Measurements from ENCODE around the gene NSUN5.
"Not testable (repeated sequence)": the region's sequence is repeated elsewhere in the genome, so short reads cannot be mapped to it uniquely, and the experiment has no call there.

Gene NSUN5

GRCh38 chr7:73301108-73301507 lies 7.5 kb downstream of the NSUN5 start:
- not testable (repeated sequence) for H3K9me3 ChIP-seq (ENCODE audit: control insufficient read depth in 5 of 5, low read length in 5 of 5); H3K27ac ChIP-seq (ENCODE audit: low read depth, low read length); H3K27me3 ChIP-seq (ENCODE audit: control insufficient read depth in 5 of 5, insufficient read depth in 4 of 5, low read length in 5 of 5); H3K4me1 ChIP-seq (ENCODE audit: control insufficient read depth in 5 of 5, insufficient read depth in 5 of 5, low read length in 5 of 5); H3K9ac ChIP-seq (ENCODE audit: low read length in 5 of 5); H3K4me3 ChIP-seq (ENCODE audit: low read depth in 1 of 5, low read length in 5 of 5)
- H3K36me3 ChIP-seq (ENCODE audit: control insufficient read depth in 5 of 5, insufficient read depth in 5 of 5, low read length in 5 of 5), result peaks cover 0 to 29% (median 24%) of the 10 kb centered on the region in 5 donors

DNA sequence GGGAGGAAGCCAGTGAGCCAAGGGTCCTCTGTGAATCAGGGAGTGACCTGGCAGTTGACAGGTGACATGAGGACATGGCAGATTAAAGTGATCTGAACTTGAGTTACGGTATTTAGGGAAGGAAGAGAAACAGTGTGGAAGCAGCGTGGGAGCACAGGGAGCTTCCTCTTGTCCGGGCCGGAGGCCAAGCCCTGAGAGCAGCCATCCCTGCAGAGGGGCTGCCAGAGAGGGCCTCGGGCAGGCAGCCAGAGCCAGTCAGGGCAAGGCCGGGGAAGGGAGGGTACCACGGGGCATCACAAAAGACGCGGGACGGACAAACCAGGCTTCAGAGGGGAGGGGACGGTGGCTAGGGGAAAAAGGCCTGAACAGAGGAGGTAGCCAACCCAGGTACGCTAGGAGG lies 8.8 kb downstream of the NSUN5 start:
- not testable (repeated sequence) for H3K9ac ChIP-seq (ENCODE audit: low read length in 5 of 5); H3K27me3 ChIP-seq (ENCODE audit: control insufficient read depth in 5 of 5, insufficient read depth in 4 of 5, low read length in 5 of 5); H3K4me1 ChIP-seq (ENCODE audit: control insufficient read depth in 5 of 5, insufficient read depth in 5 of 5, low read length in 5 of 5); H3K27ac ChIP-seq (ENCODE audit: low read depth, low read length); H3K9me3 ChIP-seq (ENCODE audit: control insufficient read depth in 5 of 5, low read length in 5 of 5); H3K4me3 ChIP-seq (ENCODE audit: low read depth in 1 of 5, low read length in 5 of 5)
- peaks cover 0 to 22% (median 19%) of the 10 kb centered on the region in 5 donors for H3K36me3 ChIP-seq (ENCODE audit: control insufficient read depth in 5 of 5, insufficient read depth in 5 of 5, low read length in 5 of 5)

DNA sequence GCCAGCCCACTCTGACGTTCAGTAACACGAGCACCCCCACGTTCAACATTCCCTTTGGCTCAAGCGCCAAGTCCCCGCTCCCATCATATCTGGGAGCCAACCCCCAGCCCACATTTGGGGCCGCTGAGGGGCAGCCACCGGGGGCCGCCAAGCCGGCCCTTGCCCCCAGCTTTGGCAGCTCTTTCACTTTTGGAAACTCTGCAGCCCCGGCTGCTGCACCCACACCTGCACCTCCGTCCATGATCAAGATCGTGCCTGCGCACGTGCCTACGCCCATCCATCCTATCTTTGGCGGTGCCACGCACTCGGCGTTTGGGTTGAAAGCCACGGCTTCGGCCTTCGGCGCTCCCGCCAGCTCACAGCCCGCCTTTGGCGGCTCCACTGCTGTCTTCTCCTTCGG lies 10.9 kb downstream of the NSUN5 start:
- H3K9ac ChIP-seq (ENCODE audit: low read length in 5 of 5); H3K4me1 ChIP-seq (ENCODE audit: control insufficient read depth in 5 of 5, insufficient read depth in 5 of 5, low read length in 5 of 5); H3K36me3 ChIP-seq (ENCODE audit: control insufficient read depth in 5 of 5, insufficient read depth in 5 of 5, low read length in 5 of 5); H3K27ac ChIP-seq (ENCODE audit: low read depth, low read length); H3K27me3 ChIP-seq (ENCODE audit: control insufficient read depth in 5 of 5, insufficient read depth in 4 of 5, low read length in 5 of 5); H3K4me3 ChIP-seq (ENCODE audit: low read depth in 1 of 5, low read length in 5 of 5); H3K9me3 ChIP-seq (ENCODE audit: control insufficient read depth in 5 of 5, low read length in 5 of 5): not testable (repeated sequence)

- H3K4me3 ChIP-seq (ENCODE audit: low read depth in 1 of 5, low read length in 5 of 5); H3K27ac ChIP-seq (ENCODE audit: low read depth, low read length); H3K9ac ChIP-seq (ENCODE audit: low read length in 5 of 5); H3K4me1 ChIP-seq (ENCODE audit: control insufficient read depth in 5 of 5, insufficient read depth in 5 of 5, low read length in 5 of 5); H3K36me3 ChIP-seq (ENCODE audit: control insufficient read depth in 5 of 5, insufficient read depth in 5 of 5, low read length in 5 of 5); H3K27me3 ChIP-seq (ENCODE audit: control insufficient read depth in 5 of 5, insufficient read depth in 4 of 5, low read length in 5 of 5); H3K9me3 ChIP-seq (ENCODE audit: control insufficient read depth in 5 of 5, low read length in 5 of 5): not testable (repeated sequence)
These were observed 11.4 kb downstream of the NSUN5 start for GRCh38 chr7:73297235-73297634.

DNA sequence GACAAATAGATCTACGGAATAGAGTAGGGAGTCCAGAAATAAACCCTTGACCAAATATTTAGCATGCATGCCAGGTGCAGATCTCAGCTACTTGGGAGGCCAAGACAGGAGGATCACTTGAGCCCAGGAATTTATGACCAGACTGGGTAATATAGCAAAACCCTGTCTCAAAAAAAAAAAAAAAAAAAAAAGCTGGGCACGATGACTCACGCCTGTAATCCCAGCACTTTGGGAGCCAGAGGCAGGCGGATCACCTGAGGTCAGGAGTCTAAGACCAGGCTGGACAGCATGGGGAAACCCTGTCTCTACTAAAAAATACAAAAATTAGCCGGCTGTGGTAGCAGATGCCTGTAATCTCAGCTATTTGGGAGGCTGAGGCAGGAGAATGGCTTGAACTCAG lies 31.4 kb downstream of the NSUN5 start:
- not testable (repeated sequence) for H3K27ac ChIP-seq (ENCODE audit: low read depth, low read length); H3K36me3 ChIP-seq (ENCODE audit: control insufficient read depth in 5 of 5, insufficient read depth in 5 of 5, low read length in 5 of 5); H3K4me3 ChIP-seq (ENCODE audit: low read depth in 1 of 5, low read length in 5 of 5); H3K9me3 ChIP-seq (ENCODE audit: control insufficient read depth in 5 of 5, low read length in 5 of 5); H3K9ac ChIP-seq (ENCODE audit: low read length in 5 of 5); H3K4me1 ChIP-seq (ENCODE audit: control insufficient read depth in 5 of 5, insufficient read depth in 5 of 5, low read length in 5 of 5); H3K27me3 ChIP-seq (ENCODE audit: control insufficient read depth in 5 of 5, insufficient read depth in 4 of 5, low read length in 5 of 5)

DNA sequence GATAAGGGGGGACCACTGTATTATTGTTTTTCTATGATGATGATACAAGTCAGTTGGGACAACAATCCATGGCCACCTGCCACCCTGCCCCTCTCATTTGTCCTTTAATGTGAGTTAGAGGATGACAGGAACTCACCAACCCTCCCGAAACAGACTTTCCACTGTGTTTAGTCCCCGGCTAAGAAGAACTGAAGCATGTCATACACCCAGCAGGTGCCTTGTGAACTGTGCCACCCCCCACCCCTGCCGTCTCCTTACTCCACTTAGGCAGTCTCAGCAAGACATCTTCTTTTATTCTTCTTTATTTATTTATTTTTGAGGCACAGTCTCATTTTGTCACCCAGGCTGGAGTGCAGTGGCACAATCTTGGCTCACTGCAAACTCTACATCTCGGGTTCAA lies 40.8 kb downstream of the NSUN5 start:
- not testable (repeated sequence) for H3K4me3 ChIP-seq (ENCODE audit: low read depth in 1 of 5, low read length in 5 of 5)

GRCh38 chr7:73266719-73267368 lies 41.8 kb downstream of the NSUN5 start:
- H3K4me3 ChIP-seq (ENCODE audit: low read depth in 1 of 5, low read length in 5 of 5); H3K36me3 ChIP-seq (ENCODE audit: control insufficient read depth in 5 of 5, insufficient read depth in 5 of 5, low read length in 5 of 5); H3K4me1 ChIP-seq (ENCODE audit: control insufficient read depth in 5 of 5, insufficient read depth in 5 of 5, low read length in 5 of 5); H3K27me3 ChIP-seq (ENCODE audit: control insufficient read depth in 5 of 5, insufficient read depth in 4 of 5, low read length in 5 of 5); H3K9me3 ChIP-seq (ENCODE audit: control insufficient read depth in 5 of 5, low read length in 5 of 5); H3K27ac ChIP-seq (ENCODE audit: low read depth, low read length); H3K9ac ChIP-seq (ENCODE audit: low read length in 5 of 5): not testable (repeated sequence)

More for the DNA sequence above, 40.8 kb downstream of the NSUN5 start:
- H3K27me3 ChIP-seq (ENCODE audit: control insufficient read depth in 5 of 5, insufficient read depth in 4 of 5, low read length in 5 of 5); H3K9me3 ChIP-seq (ENCODE audit: control insufficient read depth in 5 of 5, low read length in 5 of 5); H3K9ac ChIP-seq (ENCODE audit: low read length in 5 of 5); H3K27ac ChIP-seq (ENCODE audit: low read depth, low read length); H3K4me1 ChIP-seq (ENCODE audit: control insufficient read depth in 5 of 5, insufficient read depth in 5 of 5, low read length in 5 of 5); H3K36me3 ChIP-seq (ENCODE audit: control insufficient read depth in 5 of 5, insufficient read depth in 5 of 5, low read length in 5 of 5): not testable (repeated sequence)

DNA sequence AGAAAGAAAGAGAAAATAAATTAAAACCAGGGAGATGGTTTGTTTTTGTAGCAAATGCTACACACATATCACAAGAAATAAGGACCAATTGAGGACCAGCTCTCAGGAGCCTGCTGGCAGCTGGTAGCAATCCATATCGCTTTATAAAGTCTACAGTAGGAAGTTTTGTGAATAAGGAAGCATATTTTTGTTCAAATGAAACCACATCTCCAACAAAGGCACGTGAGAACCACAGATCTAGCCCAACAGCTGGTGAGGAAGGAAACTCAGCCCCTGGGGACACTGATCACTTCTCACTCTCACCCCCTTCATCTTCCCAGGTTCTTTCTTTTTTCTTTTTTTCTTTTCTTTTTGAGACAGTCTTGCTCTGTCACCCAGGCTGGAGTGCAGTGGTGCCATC lies 46.2 kb downstream of the NSUN5 start:
- not testable (repeated sequence) for H3K9ac ChIP-seq (ENCODE audit: low read length in 5 of 5); H3K9me3 ChIP-seq (ENCODE audit: control insufficient read depth in 5 of 5, low read length in 5 of 5); H3K36me3 ChIP-seq (ENCODE audit: control insufficient read depth in 5 of 5, insufficient read depth in 5 of 5, low read length in 5 of 5)

More for the DNA sequence above, 46.2 kb downstream of the NSUN5 start:
- H3K4me1 ChIP-seq (ENCODE audit: control insufficient read depth in 5 of 5, insufficient read depth in 5 of 5, low read length in 5 of 5); H3K27me3 ChIP-seq (ENCODE audit: control insufficient read depth in 5 of 5, insufficient read depth in 4 of 5, low read length in 5 of 5); H3K27ac ChIP-seq (ENCODE audit: low read depth, low read length); H3K4me3 ChIP-seq (ENCODE audit: low read depth in 1 of 5, low read length in 5 of 5): not testable (repeated sequence)
